Mesodermal cell (in vitro differentiated cells): ENCODE measurements around the gene PAX3.

Experiments used
- H3K27ac ChIP-seq: 2 replicates; pipeline ENCODE4 v1.7.0; 2013; ENCODE audit warnings: mild to moderate bottlenecking, low read depth, low read length, moderate library complexity; ENCODE audit not compliant: severe bottlenecking
- H3K36me3 ChIP-seq: 2 replicates; pipeline ENCODE4 v1.7.1; 2013; ENCODE audit warnings: mild to moderate bottlenecking, low read length, moderate library complexity; ENCODE audit not compliant: control insufficient read depth, insufficient read depth
- H3K4me1 ChIP-seq: one replicate; pipeline ENCODE4 v1.7.1; 2013; ENCODE audit warnings: mild to moderate bottlenecking, low read length; ENCODE audit not compliant: insufficient read depth, control insufficient read depth, poor library complexity, severe bottlenecking
- H3K4me3 ChIP-seq: 2 replicates; pipeline ENCODE4 v1.7.0; 2013; ENCODE audit warnings: low read length, control low read depth, mild to moderate bottlenecking; ENCODE audit not compliant: insufficient read depth, poor library complexity, severe bottlenecking; ENCODE audit errors: extremely low read depth
- H3K9me3 ChIP-seq: 2 replicates; pipeline ENCODE4 v1.7.1; 2013; ENCODE audit warnings: mild to moderate bottlenecking, low read length, moderate library complexity; ENCODE audit not compliant: control insufficient read depth
- WGBS, 2 experiments: methylation state at CpG; one replicate each; pipeline ENCODE4 v1.1.5; 2013; ENCODE audit warnings: missing lambda C conversion rate in 2 of 2; ENCODE audit not compliant: insufficient coverage in 2 of 2; 5-methylcytosine and 5-hydroxymethylcytosine counted together

Gene PAX3

DNA sequence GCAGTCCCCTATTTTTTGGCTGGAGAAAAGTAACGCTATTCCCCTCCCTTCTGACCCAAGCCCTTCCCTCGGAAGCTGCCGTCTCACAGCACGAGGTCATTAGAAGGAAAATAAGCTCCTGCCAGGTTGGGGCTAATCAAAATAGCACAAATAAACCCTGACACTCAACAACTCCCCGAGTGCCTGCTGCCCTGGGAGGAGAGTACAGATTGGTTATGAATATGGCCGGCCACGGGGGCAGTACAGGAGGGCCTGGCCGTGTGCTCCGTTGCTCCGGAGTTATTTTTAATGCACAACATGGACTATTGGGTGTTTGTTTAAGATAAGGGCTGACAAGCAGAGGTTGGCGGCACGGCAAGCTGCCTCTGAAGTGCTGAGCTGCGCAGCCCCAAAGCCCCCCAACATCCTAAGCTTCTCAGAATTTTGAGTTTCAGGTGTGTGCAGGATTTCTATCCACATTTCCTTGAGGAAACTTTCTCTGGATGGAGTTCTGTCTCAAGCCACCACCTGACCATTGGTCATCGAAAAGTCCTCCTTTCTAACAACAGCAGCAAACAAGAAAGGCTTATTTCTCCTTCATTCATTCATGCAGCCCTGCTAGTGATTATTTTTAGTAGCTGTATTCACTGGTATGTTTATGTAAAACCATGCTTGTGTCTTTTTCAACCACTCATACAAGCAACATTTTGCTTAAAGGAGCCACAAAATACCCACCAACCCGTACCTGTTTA, 58.7 kb downstream of the PAX3 start:
- Histone ChIP-seq H3K4me1 (peaks cover 10% of the 10 kb centered on the region), H3K9me3 (no peaks in the 10 kb centered on the region), H3K27ac (no peak overlapping the region), H3K4me3 (no peak overlapping the region), H3K36me3 (no peaks in the 10 kb centered on the region)
- WGBS, 2 experiments, result 0 to 23% methylated on average over 5 to 6 of the region's 15 CpGs

DNA sequence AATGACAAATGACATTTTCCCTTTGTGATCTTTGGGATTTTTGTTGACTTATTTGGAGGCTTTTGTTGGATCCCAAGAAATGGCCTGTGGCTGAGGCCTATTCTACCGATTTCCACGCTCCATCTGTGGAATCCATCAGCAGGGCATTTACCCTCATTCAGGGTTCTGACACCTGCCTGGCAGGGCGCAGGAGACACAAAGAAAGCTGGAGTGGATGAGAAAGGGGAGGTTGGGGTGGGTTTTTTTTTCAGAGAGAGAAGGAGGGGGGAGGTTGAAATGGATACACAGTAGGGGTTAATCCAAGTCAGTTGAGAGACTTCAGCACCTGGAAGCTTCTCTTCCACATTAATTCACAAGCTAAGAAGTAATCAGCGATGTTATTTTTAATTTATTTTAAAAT, 59.7 kb downstream of the PAX3 start:
- 27 to 42% methylated on average over 2 to 3 of the region's 4 CpGs for WGBS, 2 experiments
- no peak overlapping the region for H3K4me3 ChIP-seq

DNA sequence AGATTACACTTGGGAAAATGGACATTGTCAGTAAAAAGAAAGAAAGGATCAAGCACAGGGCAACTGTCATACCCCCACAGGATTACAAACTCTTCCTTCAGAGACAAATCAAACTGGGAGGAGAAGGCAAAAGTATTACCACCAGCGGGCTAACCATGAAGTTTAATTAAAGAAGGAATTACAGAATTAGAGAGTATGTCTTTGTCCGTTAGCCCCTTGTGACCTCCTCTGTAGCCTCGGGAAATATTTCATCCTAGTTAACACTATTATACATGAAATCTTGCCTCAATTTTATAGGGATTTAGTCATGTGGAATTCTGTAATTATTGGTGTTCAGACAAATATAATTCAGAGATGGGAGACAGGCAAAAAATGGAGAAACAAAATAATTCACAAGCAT, 60.7 kb downstream of the PAX3 start:
- WGBS, 2 experiments, result no CpG with 5 or more reads among the region's 3 CpGs
- Histone ChIP-seq H3K4me3 (no peak overlapping the region), H3K27ac (no peak overlapping the region), H3K9me3 (no peaks in the 10 kb centered on the region), H3K4me1 (peaks cover 10% of the 10 kb centered on the region), H3K36me3 (no peaks in the 10 kb centered on the region)

More for the DNA sequence above, 59.7 kb downstream of the PAX3 start:
- Histone ChIP-seq H3K27ac (no peak overlapping the region), H3K9me3 (no peaks in the 10 kb centered on the region), H3K4me1 (peaks cover 10% of the 10 kb centered on the region), H3K36me3 (no peaks in the 10 kb centered on the region)

DNA sequence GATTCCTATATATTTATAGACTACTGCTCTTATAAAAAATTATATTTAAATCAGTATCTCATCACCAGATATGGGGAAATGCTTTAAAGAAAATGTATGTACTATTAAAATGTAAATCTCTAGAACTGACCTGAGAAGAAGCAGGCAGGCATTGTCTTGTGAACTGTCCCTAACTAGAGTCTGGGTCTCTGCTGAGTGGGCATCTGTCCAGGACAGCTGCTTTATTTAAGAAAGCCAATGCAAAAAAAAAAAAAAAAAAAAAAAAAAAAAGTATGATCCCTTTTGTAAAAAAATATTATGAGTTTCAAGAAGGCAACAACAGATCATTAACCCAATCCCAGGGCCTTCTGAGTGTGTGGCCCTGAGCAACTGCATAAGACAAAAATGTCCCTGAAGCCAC, 66.0 kb downstream of the PAX3 start:
- Histone ChIP-seq H3K4me1 (no peaks in the 10 kb centered on the region), H3K9me3 (no peaks in the 10 kb centered on the region), H3K4me3 (no peak overlapping the region), H3K36me3 (peaks cover 5% of the 10 kb centered on the region), H3K27ac (no peak overlapping the region)

DNA sequence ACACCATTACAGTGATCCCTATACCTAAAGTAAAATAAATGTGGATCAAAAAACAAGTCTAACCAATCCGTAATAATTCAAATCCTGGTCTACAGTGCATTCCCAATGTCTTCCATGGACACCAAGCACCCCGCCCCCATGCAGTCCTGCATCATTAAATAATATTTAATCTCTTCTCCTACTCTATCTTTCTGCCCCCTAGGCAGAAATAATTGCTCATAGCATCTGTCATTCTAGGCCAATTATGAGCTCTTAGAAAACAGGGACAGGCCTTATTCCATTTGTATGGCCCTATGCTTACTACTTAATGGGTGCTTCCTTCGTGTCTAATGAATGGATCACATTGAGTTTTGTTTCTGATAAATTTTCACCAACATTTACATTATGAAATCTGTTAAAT, 66.4 kb downstream of the PAX3 start:
- Histone ChIP-seq H3K27ac (no peak overlapping the region), H3K4me1 (no peaks in the 10 kb centered on the region), H3K36me3 (peaks cover 5% of the 10 kb centered on the region), H3K4me3 (no peak overlapping the region), H3K9me3 (no peaks in the 10 kb centered on the region)
- 89 to 91% methylated on average over 2 of the region's 3 CpGs for WGBS, 2 experiments

DNA sequence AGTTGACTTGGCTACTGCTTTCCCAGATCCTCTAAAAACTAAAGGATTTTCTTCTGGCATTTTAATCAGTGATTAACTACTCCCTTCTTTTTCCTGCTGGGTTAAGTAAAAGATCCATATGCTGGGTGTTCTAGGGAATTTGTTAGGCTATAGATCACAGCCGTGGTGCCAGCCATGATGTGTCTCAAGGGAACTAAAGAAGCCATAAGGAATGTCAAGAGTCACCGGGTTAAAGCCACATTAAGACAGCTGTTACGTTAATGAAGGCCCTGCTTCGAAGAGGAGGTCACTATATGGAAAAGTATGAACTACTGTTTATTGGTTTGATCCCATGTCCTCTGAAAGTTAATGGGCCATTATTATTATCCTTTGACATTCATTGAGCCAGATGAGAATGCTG, 70.7 kb downstream of the PAX3 start:
- Histone ChIP-seq H3K27ac (no peak overlapping the region), H3K4me1 (no peaks in the 10 kb centered on the region), H3K9me3 (no peaks in the 10 kb centered on the region), H3K36me3 (peaks cover 5% of the 10 kb centered on the region), H3K4me3 (no peak overlapping the region)
- WGBS, 2 experiments, result 74 to 78% methylated on average over 2 of the region's 4 CpGs

DNA sequence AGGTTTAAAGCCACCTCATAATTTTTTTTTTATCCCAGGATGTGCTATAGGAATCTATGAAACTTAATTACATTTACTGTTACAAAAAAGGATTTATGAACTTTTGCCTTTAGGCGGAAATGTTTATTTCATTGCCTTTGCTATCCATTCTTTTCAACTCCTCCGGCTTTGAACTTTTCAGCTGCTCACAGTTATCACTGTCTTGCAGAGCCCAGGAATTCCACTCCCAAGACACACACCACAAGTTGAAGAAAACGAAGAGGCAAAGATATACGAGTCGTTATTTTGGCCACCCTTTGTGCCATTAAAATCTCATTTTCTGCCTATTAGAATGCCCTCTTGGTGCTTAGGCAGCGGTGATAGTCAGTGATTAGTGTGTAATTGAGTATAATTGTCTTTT, 80.0 kb downstream of the PAX3 start:
- Histone ChIP-seq H3K36me3 (peaks cover 18% of the 10 kb centered on the region), H3K4me3 (no peak overlapping the region), H3K27ac (no peak overlapping the region), H3K4me1 (no peaks in the 10 kb centered on the region), H3K9me3 (no peaks in the 10 kb centered on the region)
- WGBS, 2 experiments, result 92 to 93% methylated on average over 2 to 5 of the region's 6 CpGs

DNA sequence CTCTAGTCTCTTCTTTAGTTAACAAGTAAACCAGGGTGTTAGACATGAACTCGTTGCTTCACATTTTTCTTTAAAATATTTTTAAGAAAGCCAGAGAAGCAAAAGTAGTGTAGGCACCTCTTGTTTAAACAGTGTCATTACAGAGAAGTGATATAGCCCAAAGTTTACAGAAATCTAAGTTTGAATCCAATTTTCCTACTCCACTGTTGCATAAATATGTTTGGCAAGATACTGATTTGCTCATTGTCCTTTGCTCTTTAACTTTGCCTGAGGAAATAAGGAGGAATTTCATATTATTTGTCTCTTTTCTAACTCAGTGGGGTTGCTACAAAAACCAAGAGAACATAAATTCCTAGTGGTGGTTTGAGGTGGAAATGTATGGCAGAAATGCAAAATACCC, 81.1 kb downstream of the PAX3 start:
- Histone ChIP-seq H3K36me3 (peaks cover 23% of the 10 kb centered on the region), H3K4me3 (no peak overlapping the region), H3K9me3 (no peaks in the 10 kb centered on the region), H3K27ac (no peak overlapping the region), H3K4me1 (no peaks in the 10 kb centered on the region)
- WGBS, 2 experiments, result no CpG with 5 or more reads among the region's 1 CpG

DNA sequence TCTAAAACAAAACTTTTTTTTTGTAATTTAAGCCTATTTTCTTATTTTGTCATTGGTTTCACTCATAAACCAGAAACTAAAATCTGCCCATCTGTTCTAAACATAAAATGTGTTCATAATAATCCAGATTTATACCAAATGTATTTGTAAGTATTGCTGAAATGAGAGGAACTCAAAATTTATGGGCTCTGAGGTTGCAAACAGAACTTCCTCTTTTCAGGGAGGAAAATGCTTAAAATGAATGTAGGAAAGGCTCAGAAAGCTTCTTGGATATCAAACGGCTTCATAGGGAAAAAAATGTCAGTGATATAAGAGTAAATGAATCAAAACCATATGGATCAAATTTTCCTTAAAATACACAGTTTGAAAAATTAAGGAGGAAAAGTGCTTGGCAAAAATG, 83.9 kb downstream of the PAX3 start:
- Histone ChIP-seq H3K4me3 (no peak overlapping the region), H3K36me3 (peaks cover 15% of the 10 kb centered on the region), H3K9me3 (no peaks in the 10 kb centered on the region), H3K4me1 (no peaks in the 10 kb centered on the region), H3K27ac (no peak overlapping the region)
- WGBS, 2 experiments, result no CpG with 5 or more reads among the region's 1 CpG

DNA sequence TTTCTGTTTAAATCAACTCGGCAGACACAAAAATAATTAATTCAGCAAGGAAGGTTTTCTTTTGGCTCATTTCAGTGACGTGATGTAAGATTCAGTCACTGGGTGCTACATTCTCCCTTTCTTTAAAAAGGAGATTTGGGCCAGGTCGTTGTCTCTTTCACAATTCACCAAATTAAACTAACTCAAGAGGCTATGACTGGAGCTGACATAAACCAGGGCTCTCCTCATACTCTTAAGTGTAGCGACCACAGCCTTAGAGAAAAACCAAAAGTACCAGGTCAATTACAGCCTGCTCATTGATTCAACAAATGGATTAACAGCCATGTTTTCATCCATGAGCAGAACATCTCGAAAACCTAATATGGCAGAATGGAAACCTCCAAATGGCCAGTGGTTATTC, 85.7 kb downstream of the PAX3 start:
- WGBS, 2 experiments, result 95 to 100% methylated on average over 2 to 5 of the region's 5 CpGs

DNA sequence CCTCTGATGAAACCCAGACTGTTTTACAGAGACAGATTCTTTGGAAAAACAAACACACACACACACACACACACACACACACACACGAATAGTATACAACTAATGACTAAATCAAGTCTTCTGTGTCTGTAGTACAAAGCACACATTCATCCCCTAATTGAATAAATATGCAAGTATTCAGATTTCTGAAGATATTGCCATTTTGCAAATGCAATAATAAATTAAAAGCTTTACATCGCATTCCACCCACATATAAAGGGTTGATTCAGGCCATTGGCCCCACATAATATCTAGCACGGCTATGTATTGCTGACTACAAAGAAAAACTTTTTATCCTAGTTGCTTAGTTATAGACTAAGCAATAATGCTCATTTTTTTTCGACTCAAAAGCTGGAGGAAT, 86.2 kb downstream of the PAX3 start:
- no peaks in the 10 kb centered on the region for H3K9me3 ChIP-seq
- 73 to 100% methylated on average over 1 to 2 of the region's 4 CpGs for WGBS, 2 experiments
- peaks cover 9% of the 10 kb centered on the region for H3K36me3 ChIP-seq
- no peaks in the 10 kb centered on the region for H3K4me1 ChIP-seq
- H3K27ac ChIP-seq, result no peak overlapping the region
- H3K4me3 ChIP-seq, result no peak overlapping the region

More for the DNA sequence above, 85.7 kb downstream of the PAX3 start:
- Histone ChIP-seq H3K36me3 (peaks cover 9% of the 10 kb centered on the region), H3K27ac (no peak overlapping the region), H3K4me1 (no peaks in the 10 kb centered on the region), H3K4me3 (no peak overlapping the region), H3K9me3 (no peaks in the 10 kb centered on the region)
